HG03064 (cell line): ENCODE measurements around the gene OXCT1.
"Not testable (repeated sequence)": the region's sequence is repeated elsewhere in the genome, so short reads cannot be mapped to it uniquely, and the experiment has no call there.

Experiments used
- ATAC-seq: cut with Tn5 transposase; IDR thresholded peaks from one replicate; pipeline ENCODE4 v1.9.1; 2021; ENCODE audit warnings: low read depth; ENCODE audit not compliant: unreplicated experiment

Gene OXCT1

DNA sequence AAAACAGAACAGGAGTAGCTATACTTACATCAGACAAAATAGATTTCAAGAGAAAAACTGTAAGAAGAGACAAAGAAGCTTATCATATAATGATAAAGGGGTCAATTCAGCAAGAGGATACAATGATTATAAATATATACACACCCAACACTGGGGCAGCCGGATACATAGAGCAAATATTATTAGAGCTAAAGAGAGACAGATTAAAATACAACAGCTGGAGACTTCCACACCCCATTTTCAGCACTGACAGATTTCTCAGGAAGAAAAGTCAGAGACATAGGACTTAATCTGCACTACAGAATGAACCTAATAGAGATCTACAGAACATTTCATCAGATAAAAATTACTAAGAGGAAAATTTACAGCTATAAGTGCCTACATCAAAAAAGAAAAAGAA, 35.7 kb downstream of the OXCT1 start:
- ATAC-seq, result no peak

- no peak for ATAC-seq
Observed at GRCh38 chr5:41832430-41832829, 37.8 kb downstream of the OXCT1 start.

DNA sequence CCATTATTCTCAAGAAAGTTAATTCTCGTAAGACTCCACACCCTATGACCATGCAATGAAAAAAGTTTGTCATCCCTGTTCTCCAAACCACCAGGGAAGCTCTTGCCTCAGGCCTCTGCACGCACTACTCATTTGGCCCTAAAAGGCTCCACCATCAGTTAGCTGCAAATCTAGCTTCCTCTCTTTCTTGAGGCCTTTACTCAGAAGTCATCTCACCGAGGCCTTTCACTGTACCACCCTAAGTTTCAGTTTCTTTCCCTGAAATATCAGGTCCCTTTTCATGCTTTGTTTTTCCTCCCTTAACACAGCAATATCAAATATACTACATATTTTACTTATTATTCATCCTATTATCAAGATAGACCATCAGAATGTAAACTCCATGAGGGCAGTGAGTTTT, 39.1 kb downstream of the OXCT1 start:
- peak; percentile 62 for ATAC-seq

- ATAC-seq, result no peak
Observed at GRCh38 chr5:41827792-41828191, 42.4 kb downstream of the OXCT1 start.

- no peak for ATAC-seq
Observed at GRCh38 chr5:41822036-41822435, 48.2 kb downstream of the OXCT1 start.

DNA sequence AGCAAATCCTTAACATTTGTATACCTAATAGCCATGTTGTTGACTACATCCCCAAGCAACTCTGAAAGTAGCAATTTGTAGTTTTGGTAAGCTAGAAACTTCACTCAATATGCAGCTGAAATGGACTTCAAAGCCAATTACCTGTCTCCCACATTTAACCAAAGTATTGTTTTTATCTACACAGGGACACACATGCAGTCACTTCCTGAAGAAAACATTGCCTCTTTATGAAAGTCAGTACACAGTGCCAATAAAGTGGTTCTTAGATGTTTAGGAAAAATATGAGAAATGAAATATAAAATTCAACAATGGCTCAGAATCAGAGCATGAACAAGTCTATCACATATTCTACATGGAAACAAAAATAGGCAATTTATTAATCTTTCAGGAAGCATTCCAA, 49.2 kb downstream of the OXCT1 start:
- no peak for ATAC-seq

GRCh38 chr5:41820150-41820549, 50.1 kb downstream of the OXCT1 start:
- ATAC-seq, result no peak

DNA sequence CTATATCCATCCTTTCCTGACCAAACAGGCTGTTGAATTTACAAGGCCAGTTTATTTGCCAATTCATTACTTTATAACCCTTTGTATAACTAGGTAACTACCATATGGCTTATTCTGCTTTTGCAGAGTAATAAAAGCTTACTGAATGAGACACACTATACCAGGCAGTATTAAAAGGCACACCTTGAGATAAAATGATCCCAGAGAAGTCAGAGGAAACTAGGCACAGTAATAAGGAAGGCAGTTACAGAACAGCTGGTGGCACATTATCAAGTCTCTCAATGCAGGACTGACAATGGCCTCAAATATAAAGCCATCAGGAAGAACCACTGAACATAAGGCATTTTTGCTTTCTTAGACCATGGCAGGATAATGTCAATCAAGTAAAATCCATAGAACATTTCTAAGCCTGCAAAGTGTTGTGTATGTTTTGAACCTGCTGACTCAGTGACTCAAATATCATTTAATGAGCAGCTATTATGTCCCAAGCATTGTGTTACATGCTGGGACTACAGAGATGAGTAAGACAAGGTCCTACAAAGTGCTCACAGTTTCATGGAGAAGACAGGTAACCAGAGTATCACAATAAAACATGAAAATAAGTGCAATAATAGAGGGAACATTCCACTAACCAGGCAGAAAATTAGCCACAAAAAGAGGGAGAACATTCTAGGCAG, 52.5 kb downstream of the OXCT1 start:
- ATAC-seq, result no peak

- ATAC-seq, result no peak
Observed at GRCh38 chr5:41815663-41816229, 54.5 kb downstream of the OXCT1 start.

DNA sequence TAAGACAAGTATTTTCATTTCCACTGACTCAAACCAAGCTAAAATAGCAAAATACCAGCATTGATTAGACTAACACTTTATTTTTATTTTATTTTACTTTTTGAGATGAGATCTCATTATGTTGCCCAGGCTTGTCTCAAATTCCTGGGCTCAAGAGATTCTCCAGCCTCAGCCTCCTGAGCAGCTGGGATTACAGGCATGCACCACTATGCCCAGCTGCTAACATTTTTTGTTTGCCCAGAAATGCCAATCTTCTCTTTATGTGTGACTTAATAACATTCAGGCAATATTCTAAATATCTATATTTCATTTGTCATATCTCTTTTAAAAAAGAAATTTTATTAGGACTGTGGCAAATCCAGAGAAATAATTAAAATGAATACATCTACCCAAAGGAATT, 55.0 kb downstream of the OXCT1 start:
- ATAC-seq, result no peak

DNA sequence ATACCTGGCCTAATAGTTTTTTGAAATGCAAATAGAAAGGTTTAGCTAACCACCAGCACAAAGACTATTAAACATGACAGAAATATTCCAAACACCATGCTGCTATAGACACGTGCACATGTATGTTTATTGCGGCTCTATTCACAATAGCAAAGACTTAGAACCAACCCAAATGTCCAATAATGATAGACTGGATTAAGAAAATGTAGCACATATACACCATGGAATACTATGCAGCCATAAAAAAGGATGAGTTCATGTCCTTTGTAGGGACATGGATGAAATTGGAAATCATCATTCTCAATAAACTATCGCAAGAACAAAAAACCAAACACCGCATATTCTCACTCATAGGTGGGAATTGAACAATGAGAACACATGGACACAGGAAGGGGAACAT, 55.9 kb downstream of the OXCT1 start:
- not testable (repeated sequence) for ATAC-seq

GRCh38 chr5:41812156-41812555, 58.1 kb downstream of the OXCT1 start:
- ATAC-seq, result no peak

- peak; percentile 76 for ATAC-seq
Observed at GRCh38 chr5:41809128-41809527, 61.1 kb downstream of the OXCT1 start.

- no peak for ATAC-seq
Observed at GRCh38 chr5:41808294-41808693, 61.9 kb downstream of the OXCT1 start.

DNA sequence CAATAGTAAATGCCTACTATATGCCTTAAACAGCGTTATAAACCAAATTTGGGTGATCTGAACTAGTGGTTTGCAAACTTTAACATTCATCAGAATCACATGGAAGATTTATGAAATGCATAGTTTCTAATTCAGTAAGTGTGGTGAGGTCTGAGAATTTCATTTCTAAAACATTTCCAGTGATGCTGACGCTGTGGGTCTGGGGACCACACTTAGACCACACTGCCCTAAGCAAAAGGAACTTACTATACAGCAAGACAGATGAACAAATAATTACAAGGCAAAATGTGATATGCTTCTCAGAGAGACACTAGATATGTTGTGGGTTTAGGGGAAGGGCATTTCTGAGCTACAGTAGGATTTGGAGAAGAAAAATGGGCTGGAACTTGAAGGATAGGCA, 72.6 kb downstream of the OXCT1 start:
- no peak for ATAC-seq

GRCh38 chr5:41796061-41796460, 74.2 kb downstream of the OXCT1 start:
- ATAC-seq, result no peak

DNA sequence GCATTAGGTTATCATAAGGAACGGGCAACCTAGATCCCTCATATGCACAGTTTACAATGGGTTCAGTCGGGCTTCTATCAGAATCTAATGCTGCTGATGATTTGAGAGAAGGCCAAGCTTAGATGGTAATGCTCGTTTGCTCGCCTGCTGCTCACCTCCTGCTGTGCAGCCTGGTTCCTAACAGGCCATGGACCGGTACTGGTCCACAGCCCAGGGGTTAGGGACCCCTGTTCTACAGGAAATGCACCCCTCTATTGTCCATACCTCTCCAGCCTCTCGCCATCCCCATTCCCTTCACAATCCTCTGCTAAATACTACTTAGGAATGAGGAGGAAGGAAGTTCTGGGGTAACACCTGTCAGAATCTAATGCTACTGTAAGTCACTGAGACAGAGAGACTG, 75.1 kb downstream of the OXCT1 start:
- ATAC-seq, result no peak

DNA sequence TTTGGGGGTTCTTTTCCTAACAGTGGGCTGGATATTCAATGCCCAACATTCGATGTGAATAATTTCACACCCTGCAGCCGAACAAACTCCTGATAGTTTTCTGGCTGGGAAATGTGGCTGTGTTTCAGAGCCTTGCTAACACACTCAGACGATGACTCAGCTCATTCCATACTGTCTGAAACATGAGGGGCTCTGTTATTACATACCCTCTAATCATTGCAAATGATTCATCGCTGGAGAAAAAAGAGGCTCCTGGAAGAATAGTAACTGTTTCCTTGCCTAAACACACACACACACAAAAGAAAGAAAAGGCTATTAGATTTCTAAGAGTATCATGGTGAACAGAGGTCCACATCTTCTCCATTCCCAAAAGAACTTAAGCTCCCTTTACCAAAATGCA, 75.8 kb downstream of the OXCT1 start:
- no peak for ATAC-seq

DNA sequence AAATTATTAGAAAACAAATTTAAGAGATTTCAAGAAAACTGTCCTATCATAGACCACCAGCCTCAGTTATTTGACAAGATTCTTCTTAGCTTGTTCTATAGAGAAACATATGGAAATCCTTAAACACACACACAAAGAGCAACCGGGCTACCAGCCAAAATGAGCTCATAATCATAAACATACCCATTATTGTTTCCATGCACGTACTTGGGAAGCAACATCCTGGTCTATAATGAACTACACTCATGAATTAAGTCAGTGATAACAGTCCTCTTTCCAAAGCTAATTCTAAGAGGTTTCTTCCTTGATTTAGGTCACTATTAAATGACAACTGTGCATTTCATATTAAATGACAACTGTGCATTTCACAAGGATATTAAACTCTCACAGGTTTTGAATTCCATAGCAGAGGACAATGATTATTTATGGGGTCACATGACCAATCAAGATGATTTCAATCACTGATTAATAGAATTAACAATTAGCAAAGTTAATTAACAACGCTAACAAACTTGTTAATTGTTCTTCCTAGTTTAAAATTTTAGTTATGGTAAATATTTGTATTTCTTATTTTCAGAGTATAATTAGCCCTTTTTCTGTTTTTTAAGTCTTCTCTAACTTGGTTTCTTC, 77.0 kb downstream of the OXCT1 start:
- ATAC-seq, result no peak

GRCh38 chr5:41790038-41790776, 80.0 kb downstream of the OXCT1 start:
- no peak for ATAC-seq

- ATAC-seq, result no peak
Observed at GRCh38 chr5:41789434-41789833, 80.8 kb downstream of the OXCT1 start.
